Measurements from ENCODE around the gene TLE1. TPM values are rescaled to one million over a fixed set of nuclear protein-coding genes. Genes with fewer than 3 reads are reported as not detected.

The TLE1 gene
- polyA plus RNA-seq, 3 donors, result 0.46 to 2.5 (median 1.2) TPM

- Histone ChIP-seq H3K4me1 (ENCODE audit: control insufficient read depth in 1 of 2, insufficient read depth in 2 of 2, low read length in 2 of 2) (no peaks in the 10 kb centered on the region), H3K4me2 (replicated peaks; ENCODE audit: extremely low read depth, low read length, poor library complexity, severe bottlenecking) (no peak overlapping the region), H2AFZ (ENCODE audit: insufficient read depth, low read depth, low read length, poor library complexity, severe bottlenecking) (no peak overlapping the region), H3K4me3 (replicated peaks in 1 of 3; ENCODE audit: low read depth in 2 of 3, low read length in 3 of 3) (no peak overlapping the region), H3K9ac (ENCODE audit: insufficient read depth, low read length, poor library complexity, severe bottlenecking) (no peak overlapping the region), H3K79me2 (ENCODE audit: insufficient read depth, low read length) (no peaks in the 10 kb centered on the region), H4K20me1 (ENCODE audit: insufficient read depth, low read length) (no peaks in the 10 kb centered on the region), H3K27me3 (ENCODE audit: control insufficient read depth in 2 of 2, insufficient read depth in 2 of 2, low read length in 2 of 2) (no peaks in the 10 kb centered on the region), H3K36me3 (replicated peaks in 1 of 2; ENCODE audit: control insufficient read depth in 1 of 2, insufficient read depth in 2 of 2, low read length in 2 of 2) (no peaks in the 10 kb centered on the region), H3K9me3 (replicated peaks in 1 of 2; ENCODE audit: control insufficient read depth in 1 of 2, insufficient read depth in 1 of 2, low read length in 2 of 2) (no peaks in the 10 kb centered on the region), H3K27ac (ENCODE audit: low read depth in 1 of 2, low read length in 2 of 2) (no peak overlapping the region)
- TF ChIP-seq CTCF (IDR thresholded peaks at IDR 0.05), result no peak
- Mint-ChIP-seq H3K4me3 (no peak overlapping the region), H3K36me3 (no peaks in the 10 kb centered on the region), H3K27me3 (ENCODE audit: low read depth in 3 of 3) (peaks cover 0 to 4% (median 3%) of the 10 kb centered on the region in 3 donors), H3K9me3 (peaks cover 4 to 24% (median 10%) of the 10 kb centered on the region in 7 donors), H3K27ac (no peak overlapping the region), H3K4me1 (peaks cover 4% of the 10 kb centered on the region)
- DNase-seq, result no peak
- intact Hi-C loops (cut with micrococcal nuclease), result no loop called here
- 100% methylated on average over 1 of the region's 4 CpGs for WGBS (ENCODE audit: insufficient coverage)
Observed at GRCh38 chr9:81729135-81729534, 39.8 kb upstream of the TLE1 start.

GRCh38 chr9:81724242-81724889, 35.0 kb upstream of the TLE1 start:
- no peak for TF ChIP-seq CTCF (IDR thresholded peaks at IDR 0.05)
- Histone ChIP-seq H3K27me3 (ENCODE audit: control insufficient read depth in 2 of 2, insufficient read depth in 2 of 2, low read length in 2 of 2) (no peaks in the 10 kb centered on the region), H3K79me2 (ENCODE audit: insufficient read depth, low read length) (no peaks in the 10 kb centered on the region), H3K9me3 (replicated peaks in 1 of 2; ENCODE audit: control insufficient read depth in 1 of 2, insufficient read depth in 1 of 2, low read length in 2 of 2) (no peaks in the 10 kb centered on the region), H3K27ac (ENCODE audit: low read depth in 1 of 2, low read length in 2 of 2) (no peak overlapping the region), H3K4me3 (replicated peaks in 1 of 3; ENCODE audit: low read depth in 2 of 3, low read length in 3 of 3) (no peak overlapping the region), H3K4me2 (replicated peaks; ENCODE audit: extremely low read depth, low read length, poor library complexity, severe bottlenecking) (no peak overlapping the region), H3K36me3 (replicated peaks in 1 of 2; ENCODE audit: control insufficient read depth in 1 of 2, insufficient read depth in 2 of 2, low read length in 2 of 2) (no peaks in the 10 kb centered on the region), H3K9ac (ENCODE audit: insufficient read depth, low read length, poor library complexity, severe bottlenecking) (no peak overlapping the region), H3K4me1 (ENCODE audit: control insufficient read depth in 1 of 2, insufficient read depth in 2 of 2, low read length in 2 of 2) (no peaks in the 10 kb centered on the region), H4K20me1 (ENCODE audit: insufficient read depth, low read length) (no peaks in the 10 kb centered on the region), H2AFZ (ENCODE audit: insufficient read depth, low read depth, low read length, poor library complexity, severe bottlenecking) (no peak overlapping the region)
- H3K9me3 Mint-ChIP-seq, result peaks cover 0 to 14% (median 6%) of the 10 kb centered on the region in 7 donors
- WGBS (ENCODE audit: insufficient coverage), result 27% methylated on average over 1 of the region's 3 CpGs
- DNase-seq, result no peak
- no peak overlapping the region for H3K27ac Mint-ChIP-seq
- peaks cover 0 to 6% (median 2%) of the 10 kb centered on the region in 3 donors for H3K27me3 Mint-ChIP-seq (ENCODE audit: low read depth in 3 of 3)
- H3K36me3 Mint-ChIP-seq, result no peaks in the 10 kb centered on the region
- no peak overlapping the region for H3K4me3 Mint-ChIP-seq
- intact Hi-C loops (cut with micrococcal nuclease), result no loop called here
- H3K4me1 Mint-ChIP-seq, result no peaks in the 10 kb centered on the region
